H9 (cell line): ENCODE results near the gene RPL36. TPM values are rescaled to one million over a fixed set of nuclear protein-coding genes. Genes with fewer than 3 reads are reported as not detected.
A peak's percentile ranks its signal among the peaks of the same experiment; 100 is the strongest.

Experiments used
- DNase-seq: peaks from one replicate; pipeline ENCODE4 v3.0.0-alpha.2; 2017
- H2AFZ ChIP-seq: one replicate; pipeline ENCODE4 v1.6.1; 2013; ENCODE audit warnings: mild to moderate bottlenecking, low read length, control low read depth, moderate library complexity
- H2AK5ac ChIP-seq: 2 replicates; pipeline ENCODE4 v1.6.1; 2013; ENCODE audit warnings: low read length, control low read depth, mixed read lengths; ENCODE audit not compliant: insufficient read length
- H2BK120ac ChIP-seq: one replicate; pipeline ENCODE4 v1.6.1; 2013; ENCODE audit warnings: low read depth, mild to moderate bottlenecking, low read length, control low read depth, inconsistent platforms; ENCODE audit not compliant: poor library complexity, severe bottlenecking
- H2BK12ac ChIP-seq: 2 replicates; pipeline ENCODE4 v1.6.1; 2013; ENCODE audit warnings: low read length, control low read depth, mixed read lengths, low read depth; ENCODE audit not compliant: insufficient read length
- H2BK15ac ChIP-seq: 2 replicates; pipeline ENCODE4 v1.6.1; 2013; ENCODE audit warnings: low read depth, low read length, control low read depth
- H2BK20ac ChIP-seq: one replicate; pipeline ENCODE4 v1.6.1; 2013; ENCODE audit warnings: low read depth, mild to moderate bottlenecking, low read length, control low read depth, inconsistent platforms; ENCODE audit not compliant: poor library complexity, severe bottlenecking
- H2BK5ac ChIP-seq: 2 replicates; pipeline ENCODE4 v1.6.1; 2013; ENCODE audit warnings: low read length, control low read depth, mixed read lengths; ENCODE audit not compliant: insufficient read length
- H3K14ac ChIP-seq: 2 replicates; pipeline ENCODE4 v1.6.1; 2013; ENCODE audit warnings: low read length, control low read depth; ENCODE audit not compliant: insufficient read depth
- H3K18ac ChIP-seq: 2 replicates; pipeline ENCODE4 v1.6.1; 2013; ENCODE audit warnings: low read depth, mild to moderate bottlenecking, mixed read lengths, low read length, control low read depth; ENCODE audit not compliant: insufficient read length
- H3K23ac ChIP-seq: 2 replicates; pipeline ENCODE4 v1.6.1; 2013; ENCODE audit warnings: low read length, control low read depth, mixed read lengths, low read depth; ENCODE audit not compliant: insufficient read length
- H3K23me2 ChIP-seq: 2 replicates; pipeline ENCODE4 v1.6.1; 2013; ENCODE audit warnings: low read depth, mild to moderate bottlenecking, mixed read lengths, low read length, control low read depth; ENCODE audit not compliant: insufficient read length, poor library complexity, severe bottlenecking
- H3K27ac ChIP-seq: 2 replicates; pipeline ENCODE4 v1.5.1; 2013; ENCODE audit warnings: low read length, control low read depth, mixed read lengths, low read depth; ENCODE audit not compliant: insufficient read length
- H3K27me3 ChIP-seq: 2 replicates; pipeline ENCODE4 v1.6.1; 2013; ENCODE audit warnings: low read length, control low read depth, inconsistent platforms; ENCODE audit not compliant: insufficient read depth
- H3K4ac ChIP-seq: 2 replicates; pipeline ENCODE4 v1.6.1; 2013; ENCODE audit warnings: low read depth, mild to moderate bottlenecking, control low read depth, inconsistent platforms, low read length, moderate library complexity
- H3K4me1 ChIP-seq: 2 replicates; pipeline ENCODE4 v1.6.1; 2013; ENCODE audit warnings: low read length, control low read depth, inconsistent platforms; ENCODE audit not compliant: insufficient read depth
- H3K4me2 ChIP-seq: 2 replicates; pipeline ENCODE4 v1.6.1; 2013; ENCODE audit warnings: low read length, control low read depth, mixed read lengths; ENCODE audit not compliant: insufficient read length, insufficient read depth
- H3K56ac ChIP-seq: 2 replicates; pipeline ENCODE4 v1.6.1; 2013; ENCODE audit warnings: low read depth, mild to moderate bottlenecking, mixed read lengths, low read length, control low read depth; ENCODE audit not compliant: insufficient read length
- H3K79me1 ChIP-seq: 2 replicates; pipeline ENCODE4 v1.6.1; 2013; ENCODE audit warnings: low read depth, mild to moderate bottlenecking, moderate library complexity, low read length, control low read depth, inconsistent platforms; ENCODE audit not compliant: insufficient read depth, poor library complexity, severe bottlenecking
- H3K79me2 ChIP-seq: 2 replicates; pipeline ENCODE4 v1.6.1; 2013; ENCODE audit warnings: low read length, control low read depth, inconsistent platforms; ENCODE audit not compliant: insufficient read depth
- H3K9ac ChIP-seq: 2 replicates; pipeline ENCODE4 v1.6.1; 2013; ENCODE audit warnings: low read length, control low read depth, mixed read lengths; ENCODE audit not compliant: insufficient read length; ENCODE audit errors: extremely low read depth
- H3K9me3 ChIP-seq: one replicate; pipeline ENCODE4 v1.6.1; 2013; ENCODE audit warnings: low read depth, low read length, inconsistent platforms; ENCODE audit not compliant: control insufficient read depth
- H3T11ph ChIP-seq: one replicate; pipeline ENCODE4 v1.6.1; 2013; ENCODE audit warnings: mild to moderate bottlenecking, low read length, control low read depth, inconsistent platforms
- H4K20me1 ChIP-seq: one replicate; pipeline ENCODE4 v1.6.1; 2013; ENCODE audit not compliant: control insufficient read depth, insufficient read length, insufficient read depth
- H4K5ac ChIP-seq: 2 replicates; pipeline ENCODE4 v1.6.1; 2013; ENCODE audit warnings: low read depth, mild to moderate bottlenecking, mixed read lengths, low read length, control low read depth; ENCODE audit not compliant: insufficient read length
- H4K8ac ChIP-seq: replicated peaks from 2 replicates; pipeline ENCODE4 v1.6.1; 2013; ENCODE audit warnings: low read length, control low read depth, mixed read lengths, low read depth; ENCODE audit not compliant: insufficient read length
- H4K91ac ChIP-seq: 2 replicates; pipeline ENCODE4 v1.6.1; 2013; ENCODE audit warnings: low read depth, mild to moderate bottlenecking, moderate library complexity, mixed read lengths, low read length, control low read depth; ENCODE audit not compliant: insufficient read length
- H3K27ac Mint-ChIP-seq, 3 experiments: 2 replicates in 2 of 3; 3 replicates in 1 of 3; pipeline ENCODE4 v1.8.0; 2020 to 2021; ENCODE audit warnings: mixed read lengths in 3 of 3, mild to moderate bottlenecking in 1 of 3, moderate library complexity in 1 of 3
- H3K27me3 Mint-ChIP-seq: 2 replicates; pipeline ENCODE4 v1.8.0; 2021; ENCODE audit warnings: low read depth, mild to moderate bottlenecking, moderate library complexity, mixed read lengths
- H3K36me3 Mint-ChIP-seq, 3 experiments: 2 replicates in 2 of 3; 3 replicates in 1 of 3; pipeline ENCODE4 v1.8.0; 2020 to 2021; ENCODE audit warnings: low read depth in 3 of 3, mixed read lengths in 3 of 3; ENCODE audit not compliant: insufficient read depth in 1 of 3
- H3K4me1 Mint-ChIP-seq, 2 experiments: 2 replicates each; pipeline ENCODE4 v1.8.0; 2020; ENCODE audit warnings: mixed read lengths in 2 of 2
- H3K4me3 Mint-ChIP-seq, 2 experiments: 2 replicates in 1 of 2; 3 replicates in 1 of 2; pipeline ENCODE4 v1.8.0; 2020 to 2021; ENCODE audit warnings: mild to moderate bottlenecking in 2 of 2, mixed read lengths in 2 of 2, moderate library complexity in 1 of 2
- H3K9me3 Mint-ChIP-seq, 2 experiments: 2 replicates in 1 of 2; 3 replicates in 1 of 2; pipeline ENCODE4 v1.8.0; 2020; ENCODE audit warnings: mild to moderate bottlenecking in 2 of 2, mixed read lengths in 2 of 2, moderate library complexity in 1 of 2
- WGBS: extraction: QIAGEN DNeasy Blood & Tissue Kit; methylation state at CpG from one replicate; pipeline ENCODE4 v1.1.7; 2013; ENCODE audit warnings: missing lambda C conversion rate, low lambda C conversion rate, mixed read lengths; ENCODE audit not compliant: insufficient read length; ENCODE audit errors: extremely low coverage; 5-methylcytosine and 5-hydroxymethylcytosine counted together
- total RNA-seq: library from RNA; stranded (reverse); gene quantifications from 2 replicates; pipeline ENCODE4 v1.2.1, GENCODE V29; 2021
- TF ChIP-seq, protein P1 (sequence below): fragments of 200-600 bp; sonication (generic); conservative IDR thresholded peaks from 3 replicates; pipeline ENCODE4 v1.8.0; 2021; ENCODE audit warnings: antibody characterized with exemption, mild to moderate bottlenecking

RPL36 gene
- total RNA-seq, 1 experiment from 2014 or later: 1,074 TPM

- Histone ChIP-seq H3K4me2 (peak overlapping the region; percentile 90), H3K56ac (no peak overlapping the region), H3K4ac (peak overlapping the region; percentile 16; the same call in 1 of the 2 replicates), H3K27me3 (no peaks in the 10 kb centered on the region), H4K5ac (no peak overlapping the region), H3K9me3 (no peaks in the 10 kb centered on the region), H3K79me1 (peaks cover 4% of the 10 kb centered on the region), H3K4me1 (no peaks in the 10 kb centered on the region), H4K8ac (no peak overlapping the region), H3K23me2 (peaks cover 9% of the 10 kb centered on the region), H3K23ac (no peak overlapping the region), H2BK120ac (peak overlapping the region; percentile 74), H2AK5ac (no peak overlapping the region), H2BK5ac (no peak overlapping the region), H3K27ac (no peak overlapping the region), H2BK12ac (no peak overlapping the region), H4K91ac (no peak overlapping the region), H3K79me2 (peaks cover 31% of the 10 kb centered on the region), H3K14ac (peak overlapping the region; percentile 76; the same call in 1 of the 2 replicates), H3K9ac (peak overlapping the region; percentile 81), H2AFZ (no peak overlapping the region), H3T11ph (no peak overlapping the region), H3K18ac (peak overlapping the region; percentile 51), H4K20me1 (no peaks in the 10 kb centered on the region), H2BK20ac (no peak overlapping the region), H2BK15ac (no peak overlapping the region)
- Mint-ChIP-seq H3K27me3 (no peaks in the 10 kb centered on the region; the same call in 1 of the 2 replicates), H3K4me3 (peak overlapping the region; percentile 91 to 98), H3K9me3 (no peaks in the 10 kb centered on the region; a peak in 2 of 5 replicates), H3K27ac (peak overlapping the region; percentile 78 to 97 (median 95)), H3K4me1 (peaks cover 16 to 18% of the 10 kb centered on the region in 2 experiments), H3K36me3 (peaks cover 13 to 25% (median 15%) of the 10 kb centered on the region in 3 experiments)
- no peak for DNase-seq
- TF ChIP-seq, protein P1, sequence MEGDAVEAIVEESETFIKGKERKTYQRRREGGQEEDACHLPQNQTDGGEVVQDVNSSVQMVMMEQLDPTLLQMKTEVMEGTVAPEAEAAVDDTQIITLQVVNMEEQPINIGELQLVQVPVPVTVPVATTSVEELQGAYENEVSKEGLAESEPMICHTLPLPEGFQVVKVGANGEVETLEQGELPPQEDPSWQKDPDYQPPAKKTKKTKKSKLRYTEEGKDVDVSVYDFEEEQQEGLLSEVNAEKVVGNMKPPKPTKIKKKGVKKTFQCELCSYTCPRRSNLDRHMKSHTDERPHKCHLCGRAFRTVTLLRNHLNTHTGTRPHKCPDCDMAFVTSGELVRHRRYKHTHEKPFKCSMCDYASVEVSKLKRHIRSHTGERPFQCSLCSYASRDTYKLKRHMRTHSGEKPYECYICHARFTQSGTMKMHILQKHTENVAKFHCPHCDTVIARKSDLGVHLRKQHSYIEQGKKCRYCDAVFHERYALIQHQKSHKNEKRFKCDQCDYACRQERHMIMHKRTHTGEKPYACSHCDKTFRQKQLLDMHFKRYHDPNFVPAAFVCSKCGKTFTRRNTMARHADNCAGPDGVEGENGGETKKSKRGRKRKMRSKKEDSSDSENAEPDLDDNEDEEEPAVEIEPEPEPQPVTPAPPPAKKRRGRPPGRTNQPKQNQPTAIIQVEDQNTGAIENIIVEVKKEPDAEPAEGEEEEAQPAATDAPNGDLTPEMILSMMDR: no peak
- no CpG with 5 or more reads among the region's 58 CpGs for WGBS
These were observed 29.3 kb downstream of the RPL36 start for GRCh38 chr19:5719274-5719960.
